ENCODE data around the gene S100A11.

Gene S100A11

DNA sequence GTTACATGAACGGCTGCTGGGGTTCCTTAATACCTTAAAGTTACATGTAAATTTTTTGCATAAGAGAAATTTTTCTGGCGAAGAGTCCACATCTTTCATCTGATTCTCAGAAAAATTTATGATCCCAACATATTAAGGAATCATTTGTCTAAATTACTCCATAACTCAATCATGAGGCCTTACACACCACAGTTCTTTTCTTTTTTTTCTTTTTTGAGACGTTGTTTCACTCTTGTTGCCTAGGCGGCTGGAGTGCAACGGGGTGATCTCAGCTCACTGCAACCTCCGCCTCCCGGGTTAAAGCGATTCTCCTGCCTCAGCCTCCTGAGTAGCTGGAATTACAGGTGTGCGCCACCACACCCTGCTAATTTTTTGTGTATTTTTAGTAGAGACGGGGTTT is 2.1 kb upstream of the S100A11 start:
- DNase-seq: no peak

DNA sequence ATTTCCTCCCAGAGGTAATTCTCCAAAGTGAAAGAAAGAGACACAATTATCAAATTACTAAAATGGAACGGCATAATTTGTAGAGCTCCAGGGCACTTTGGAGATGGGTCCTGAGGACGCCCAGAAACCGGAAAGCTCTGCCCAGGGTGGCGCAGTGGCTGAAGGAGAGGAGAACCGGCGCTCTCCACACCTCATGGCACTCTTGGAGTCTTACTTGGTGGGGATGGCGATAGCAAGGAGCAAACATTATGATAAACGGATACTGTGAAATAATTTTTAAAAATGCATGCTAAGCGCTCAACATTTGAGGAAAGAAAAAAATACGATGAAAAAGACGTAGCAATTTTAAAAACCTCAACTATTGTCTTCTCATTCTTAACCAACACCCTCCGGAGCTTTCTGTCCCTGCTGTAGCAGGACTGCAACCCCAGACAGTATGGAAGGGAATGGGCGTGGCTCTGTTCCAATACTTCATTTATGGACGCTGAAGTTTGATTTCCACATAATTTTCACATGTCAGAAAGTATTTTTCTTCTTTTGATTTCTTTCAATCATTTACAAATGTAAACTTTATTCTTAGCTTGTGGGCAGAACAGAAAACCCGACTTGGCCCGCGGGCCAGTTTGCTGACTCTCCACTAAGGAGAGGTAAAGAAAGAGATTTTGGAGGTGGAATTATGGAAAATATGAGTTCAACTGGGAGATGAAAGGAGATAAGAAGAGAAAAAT is 1.1 kb downstream of the S100A11 start:
- DNase-seq: peak in 1 of 2 donors; percentile 14

DNA sequence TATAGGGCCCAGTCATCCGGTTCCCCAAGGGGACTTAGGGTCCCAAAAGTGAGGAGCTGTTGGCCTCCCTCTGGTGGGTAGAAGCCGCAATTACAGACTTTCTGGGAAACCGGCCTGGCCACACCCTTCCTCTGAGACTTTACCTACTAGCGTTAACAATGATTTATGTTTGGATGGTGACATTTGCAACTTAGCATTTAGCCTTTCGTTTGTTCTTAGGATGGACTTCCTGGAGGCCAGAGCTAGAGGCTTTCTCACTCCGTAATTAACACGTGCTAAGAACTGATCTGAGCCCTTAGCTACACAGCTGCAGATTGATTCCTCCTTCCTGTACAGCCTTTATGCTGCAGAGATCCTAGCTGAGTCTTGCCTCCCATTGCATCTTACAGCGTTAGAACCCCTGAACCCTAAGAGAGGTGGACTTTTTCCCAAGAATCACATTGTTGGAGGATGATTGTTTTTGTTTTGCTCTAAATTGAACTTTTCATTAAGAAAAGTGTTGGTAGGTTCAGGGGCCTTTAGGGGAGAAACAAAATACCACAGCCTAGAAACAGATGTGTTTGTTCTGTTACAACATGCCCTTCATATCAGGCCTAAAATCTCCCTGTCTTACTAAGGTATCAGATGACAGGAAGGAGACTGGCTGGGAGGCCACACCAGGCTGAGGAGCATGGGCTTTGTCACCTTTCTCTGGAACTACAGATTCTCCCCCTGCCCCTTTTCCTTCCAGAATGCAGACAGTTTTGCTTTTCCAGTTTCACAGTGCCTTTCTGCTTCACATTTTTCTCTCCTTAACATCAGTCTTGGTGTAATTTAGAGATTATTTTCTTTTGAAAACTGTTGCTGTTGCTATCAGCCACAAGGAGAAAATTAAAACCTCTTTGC is 1.9 kb downstream of the S100A11 start:
- peak; percentile 56 to 68 for DNase-seq

DNA sequence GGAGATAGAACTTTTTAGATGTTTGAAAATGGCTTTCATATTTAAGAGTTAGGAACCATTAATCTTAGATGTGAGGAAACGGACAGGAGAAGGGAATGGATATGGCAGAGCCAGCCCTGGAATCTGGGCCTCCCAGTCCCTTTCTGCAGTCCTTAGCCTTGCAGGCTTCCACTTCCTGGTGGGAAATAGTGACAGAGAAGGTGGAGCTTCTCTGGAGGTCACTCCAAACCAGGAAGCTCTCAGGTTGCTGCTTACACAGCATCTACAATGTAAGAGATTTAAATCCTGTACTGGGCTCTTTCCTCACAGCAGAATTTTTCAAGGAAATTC is 2.5 kb downstream of the S100A11 start:
- no peak for DNase-seq

DNA sequence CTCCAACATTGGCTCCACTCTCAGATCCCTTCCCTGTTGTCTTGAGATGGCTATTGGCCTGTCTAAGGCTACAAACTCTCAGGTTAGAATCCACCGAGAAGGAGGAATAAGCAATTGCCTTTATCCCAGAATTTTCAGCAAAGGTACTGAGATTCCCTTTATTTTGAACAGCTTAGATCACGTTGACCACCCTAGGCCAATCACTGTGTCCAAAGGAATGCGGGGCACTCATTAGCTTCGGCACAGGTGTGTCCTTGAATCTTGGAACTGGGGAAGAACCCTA is 6.9 kb downstream of the S100A11 start:
- no peak for DNase-seq

DNA sequence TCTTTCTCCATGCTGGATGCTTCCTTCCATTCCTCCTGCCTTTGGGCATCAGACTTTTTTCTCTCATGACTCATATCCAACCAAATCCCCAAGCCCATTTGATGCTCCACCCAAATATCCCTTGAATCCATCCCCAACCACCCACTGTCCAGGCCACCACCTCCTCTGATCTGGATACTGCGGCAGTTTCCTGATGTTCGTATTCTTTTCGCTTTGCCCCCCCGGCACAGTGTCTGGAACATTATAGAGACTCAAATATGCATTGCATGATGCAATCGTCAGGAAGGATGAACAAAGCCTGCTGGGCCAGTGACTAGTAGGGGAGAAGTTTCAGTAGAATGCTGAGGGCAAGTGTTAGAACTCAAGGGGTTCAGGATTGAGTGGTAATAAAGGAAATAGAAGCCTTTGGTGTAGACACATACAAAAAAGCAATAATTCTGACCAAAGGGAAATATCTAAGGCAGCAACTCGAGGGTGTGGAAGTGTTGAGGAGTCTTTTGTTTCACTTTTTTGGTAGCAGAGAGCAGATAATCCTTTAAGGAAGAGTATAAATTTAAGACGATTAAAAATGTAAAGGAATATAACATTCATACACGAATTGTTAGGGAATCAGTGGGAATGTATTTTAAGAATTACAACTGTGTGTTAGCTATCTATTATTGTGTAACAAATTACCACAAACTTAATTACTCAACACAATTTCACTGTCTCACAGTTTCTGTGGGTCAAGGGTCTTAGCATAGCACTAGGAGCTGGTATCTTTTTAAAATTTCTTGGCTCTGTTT is 7.5 kb downstream of the S100A11 start:
- no peak for DNase-seq

DNA sequence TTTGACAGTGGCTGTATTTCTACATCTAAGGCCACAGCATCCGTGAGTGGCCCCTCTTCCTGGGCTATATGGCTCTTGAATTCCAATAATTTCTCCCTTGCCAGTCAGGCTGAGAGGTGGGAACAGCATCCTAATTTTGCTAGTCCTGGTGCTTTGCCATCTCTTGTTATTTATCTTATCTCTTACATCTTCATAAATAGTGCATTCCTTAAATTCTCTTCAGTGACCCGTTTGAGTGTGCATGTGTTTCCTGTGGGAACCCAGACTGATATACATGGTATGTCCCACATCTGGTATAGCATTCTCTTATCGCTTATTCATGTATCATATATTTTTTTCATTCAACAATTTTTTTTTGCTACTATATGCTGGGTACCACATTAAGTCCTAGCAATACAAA is 9.9 kb downstream of the S100A11 start:
- DNase-seq: no peak

DNA sequence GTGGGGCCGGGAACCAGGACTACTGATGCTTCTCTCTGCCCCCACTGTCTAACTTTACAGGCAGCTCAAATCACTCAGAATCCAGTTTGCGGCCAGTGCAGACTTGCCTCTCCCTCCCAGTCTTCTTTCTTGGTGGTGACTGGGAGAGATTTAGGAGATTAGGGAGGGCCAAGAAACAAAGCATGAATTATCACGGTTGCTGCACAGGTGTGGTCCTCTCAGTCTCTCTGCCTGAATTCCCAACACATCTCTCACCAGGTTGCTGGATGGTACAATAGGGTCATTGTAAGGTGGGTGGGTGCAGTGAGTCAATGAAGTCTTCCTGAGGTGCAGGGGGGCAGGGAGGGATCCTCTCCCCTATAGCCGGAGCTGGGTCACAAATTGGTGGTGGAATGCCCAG is 12.6 kb downstream of the S100A11 start:
- no peak for DNase-seq

DNA sequence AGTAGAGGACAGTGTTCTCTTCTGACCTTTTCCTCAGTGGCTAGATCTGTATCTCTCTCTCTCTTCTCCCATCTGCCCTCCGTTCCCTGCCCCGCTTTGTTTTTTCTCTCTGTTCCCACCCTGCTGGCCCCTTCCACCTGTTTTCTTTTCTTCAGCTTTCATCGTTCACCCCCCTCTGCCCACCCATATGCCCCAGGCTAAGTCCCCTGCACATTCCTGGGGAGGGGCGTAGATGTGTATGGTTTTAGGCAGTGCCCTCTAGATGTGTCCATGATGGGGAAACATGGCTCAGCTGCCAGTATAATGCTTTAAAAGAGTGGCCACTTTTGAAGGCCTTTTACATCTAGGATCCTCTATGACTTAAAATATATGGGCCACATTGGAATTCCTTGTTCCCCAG is 13.6 kb downstream of the S100A11 start:
- DNase-seq: no peak

DNA sequence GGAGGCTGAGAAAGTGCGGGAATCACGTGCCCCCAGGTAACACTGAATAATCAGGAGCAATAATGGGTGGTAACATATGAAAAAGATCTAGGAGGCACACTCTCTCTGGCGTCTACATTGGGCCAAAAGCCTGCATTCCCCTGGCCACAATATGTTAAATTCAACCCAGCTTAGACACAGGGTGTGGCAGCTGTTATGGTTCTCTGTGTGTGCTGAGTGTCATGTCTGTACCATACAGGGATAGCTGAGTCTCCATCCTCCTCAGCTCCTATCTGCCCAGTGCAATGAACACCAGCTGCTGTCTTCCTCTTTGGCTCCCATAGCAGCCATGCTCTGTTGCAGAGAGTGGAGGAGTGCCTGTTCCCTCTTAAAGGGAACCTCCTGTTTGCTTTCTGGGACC is 14.3 kb downstream of the S100A11 start:
- DNase-seq: no peak

DNA sequence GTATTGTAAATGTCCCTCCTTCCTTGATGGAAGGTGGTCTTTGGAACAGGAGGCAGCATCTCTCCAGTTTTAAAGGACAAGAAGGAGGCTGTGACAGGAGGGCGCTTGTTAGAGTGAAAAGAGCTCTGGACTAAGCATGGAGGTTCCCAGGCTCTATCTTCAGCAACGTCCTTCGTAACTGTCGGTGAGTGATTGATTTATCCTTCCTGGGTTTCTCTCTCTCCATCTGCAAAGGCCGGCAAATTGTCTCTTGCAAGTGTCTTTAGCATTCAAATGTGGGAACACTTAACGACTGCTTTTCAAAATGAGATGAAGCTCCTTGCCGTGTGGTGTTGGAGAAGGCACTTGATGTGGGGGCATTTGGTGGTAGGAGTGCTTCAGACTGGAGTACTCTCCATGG is 15.2 kb downstream of the S100A11 start:
- no peak for DNase-seq

DNA sequence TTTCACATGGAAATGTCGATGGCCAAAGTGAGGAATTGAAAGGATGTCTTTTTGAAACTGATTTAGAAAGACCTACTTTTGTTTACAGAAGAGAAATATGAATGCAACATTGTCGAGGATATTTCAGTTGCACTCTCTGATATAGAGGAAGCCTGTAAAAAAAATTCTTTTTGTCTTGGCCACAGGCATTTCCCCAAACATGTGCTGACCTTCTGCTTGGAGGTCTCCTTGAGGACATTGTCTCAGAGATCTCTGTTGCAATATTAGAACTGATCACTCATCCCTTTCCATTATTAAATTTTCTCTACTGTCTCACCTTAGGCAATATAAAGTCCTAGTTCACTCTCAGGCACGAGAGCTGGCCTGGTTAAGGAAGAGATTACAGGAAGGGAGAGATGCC is 16.0 kb downstream of the S100A11 start:
- no peak for DNase-seq

DNA sequence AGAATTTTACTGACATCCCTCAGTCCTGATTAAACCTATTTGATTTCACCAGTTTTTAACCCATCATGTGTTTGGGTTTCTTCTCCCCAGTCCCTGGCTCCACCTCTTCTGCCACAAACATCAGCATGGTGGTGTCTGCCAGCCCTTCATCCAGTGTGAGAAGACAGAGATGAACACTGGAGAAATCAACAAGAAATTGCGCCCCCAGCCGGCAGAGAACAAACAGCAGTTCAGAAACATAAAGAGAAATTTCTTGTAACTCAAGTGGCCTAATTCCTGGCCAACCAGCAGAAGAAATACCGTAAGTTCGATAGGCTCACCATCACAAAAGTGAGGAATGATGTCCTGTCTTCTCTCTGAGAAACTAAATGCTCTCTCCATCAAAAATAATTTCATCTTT is 18.3 kb downstream of the S100A11 start:
- no peak for DNase-seq

DNA sequence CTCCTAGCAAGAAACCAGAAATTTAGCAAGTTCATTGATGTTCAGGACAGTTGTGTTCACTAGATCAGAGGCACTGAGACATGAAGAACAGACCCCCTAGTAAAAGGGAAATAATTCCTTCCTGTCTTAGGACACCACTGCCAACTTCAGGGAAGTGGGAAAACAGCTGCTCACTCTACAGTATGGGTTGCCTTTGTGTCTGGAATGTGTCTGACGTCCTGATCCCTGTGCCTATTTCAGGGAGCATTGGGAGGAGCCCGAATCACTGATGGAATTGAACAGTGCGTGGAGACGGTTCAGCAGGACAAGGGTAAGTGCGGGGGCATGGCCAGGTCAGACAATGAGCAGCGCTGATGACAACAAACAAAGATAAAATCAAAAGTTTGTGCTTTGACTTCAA is 21.0 kb downstream of the S100A11 start:
- no peak for DNase-seq

DNA sequence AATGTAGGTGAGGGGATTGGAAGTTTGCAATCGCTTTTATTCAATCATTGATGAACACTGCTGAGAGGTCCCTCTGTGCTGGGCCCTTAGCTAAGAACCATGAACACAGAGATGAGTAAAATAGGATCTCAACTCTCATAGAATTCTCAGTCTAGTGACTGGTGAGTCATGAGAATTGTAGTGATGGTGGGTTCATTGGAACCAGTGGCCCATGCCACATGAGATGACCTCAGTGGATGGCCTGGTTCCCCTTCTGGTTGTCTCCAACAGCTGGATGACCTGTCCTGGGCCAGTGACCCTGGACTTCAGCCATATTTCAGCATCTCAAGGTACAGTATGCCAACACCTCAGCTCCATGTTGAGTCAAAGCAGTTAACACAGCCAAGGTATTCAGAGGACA is 21.9 kb downstream of the S100A11 start:
- no peak for DNase-seq

DNA sequence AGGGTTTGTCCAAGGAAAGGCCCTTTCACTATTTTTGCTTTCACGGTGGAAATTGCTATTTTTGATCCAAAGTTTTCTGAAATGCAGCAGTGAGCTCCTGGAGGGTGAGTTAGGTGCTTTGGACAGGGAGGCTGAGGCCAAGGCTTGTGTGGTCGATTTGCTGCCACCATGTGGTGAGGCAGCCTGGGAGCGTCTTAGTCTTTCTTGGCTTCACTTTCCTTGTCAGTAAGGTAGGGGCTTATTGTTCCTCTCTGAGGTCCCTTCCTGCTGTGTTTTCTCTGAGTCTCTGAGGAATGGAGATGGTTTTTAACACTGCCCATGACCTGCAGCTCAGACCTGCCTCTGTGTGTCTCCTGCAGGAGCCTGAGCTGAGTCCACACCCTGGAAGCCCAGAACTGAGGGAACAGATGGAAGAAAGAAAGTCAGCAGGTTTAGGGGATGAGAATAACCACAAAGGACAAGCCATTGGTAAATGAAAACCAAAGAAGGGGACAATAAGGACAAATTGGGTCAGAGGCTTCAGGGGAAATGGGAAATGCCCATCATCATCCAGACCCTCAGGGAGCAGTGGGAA is 23.1 kb downstream of the S100A11 start:
- peak; percentile 22 to 34 for DNase-seq

DNA sequence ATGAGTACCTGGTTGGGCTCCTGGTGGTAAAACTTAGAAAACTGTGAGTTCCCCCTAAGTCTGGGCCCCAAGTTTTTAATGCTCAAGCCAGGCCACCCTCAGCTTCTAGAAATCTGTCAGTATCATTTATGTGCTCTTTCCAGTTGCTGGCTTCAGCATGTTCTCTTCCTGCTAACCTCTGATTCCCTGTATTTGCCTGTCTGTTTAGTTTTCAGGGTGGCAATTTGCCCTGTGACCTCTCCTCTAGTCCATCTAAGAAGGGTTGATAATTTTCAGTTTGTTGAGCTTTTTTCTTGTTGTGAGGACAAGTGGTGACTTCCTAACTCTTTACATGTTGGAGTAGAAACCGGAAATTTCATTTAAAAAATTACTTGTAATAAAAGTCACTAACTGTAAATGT is 27.1 kb downstream of the S100A11 start:
- no peak for DNase-seq

DNA sequence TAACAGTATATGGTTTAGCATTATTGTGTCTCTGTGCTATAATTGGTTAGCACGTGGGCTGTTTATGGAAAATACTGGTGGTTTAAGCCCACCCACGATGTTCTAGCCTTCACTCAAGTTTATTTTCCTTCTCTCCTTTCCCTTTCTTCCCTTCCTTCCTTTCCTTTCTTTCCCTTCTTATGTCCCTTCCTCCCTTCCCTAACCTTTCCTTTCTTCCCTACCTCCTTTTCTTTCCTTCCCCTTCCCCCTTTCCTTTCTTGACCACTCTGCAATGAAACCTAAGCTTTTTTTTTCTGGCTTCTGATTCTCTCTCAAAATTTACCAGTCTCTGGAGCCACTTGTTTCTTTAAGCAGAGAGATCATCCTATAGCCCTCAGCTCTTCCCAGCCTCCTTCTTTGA is 29.8 kb downstream of the S100A11 start:
- no peak for DNase-seq

DNA sequence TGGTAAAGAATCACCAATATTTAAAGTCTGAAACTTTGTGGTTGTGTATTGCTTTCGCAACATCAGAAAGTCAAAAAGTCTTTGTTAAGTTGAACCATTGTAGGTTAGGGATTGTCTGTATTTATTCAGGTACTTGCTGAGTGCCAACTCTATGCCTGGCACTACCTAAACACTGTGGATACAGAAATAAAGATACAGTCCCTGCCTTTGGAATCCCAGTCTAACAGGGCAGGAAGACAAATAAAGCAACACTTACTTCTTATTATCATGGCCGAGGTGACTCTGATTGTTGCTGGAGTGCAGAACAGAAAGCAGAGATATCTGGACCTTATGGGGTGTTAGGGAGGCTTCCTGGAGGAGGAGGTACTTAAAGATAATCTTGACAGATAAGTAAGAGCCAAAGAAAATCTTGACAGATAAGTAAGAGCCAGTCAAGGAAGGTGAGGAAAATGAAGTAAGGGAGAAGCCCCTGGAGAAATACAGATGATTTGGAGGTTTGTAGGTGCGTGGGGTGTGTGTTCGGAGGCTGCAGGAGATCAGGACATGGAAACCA is 31.4 kb downstream of the S100A11 start:
- no peak for DNase-seq

DNA sequence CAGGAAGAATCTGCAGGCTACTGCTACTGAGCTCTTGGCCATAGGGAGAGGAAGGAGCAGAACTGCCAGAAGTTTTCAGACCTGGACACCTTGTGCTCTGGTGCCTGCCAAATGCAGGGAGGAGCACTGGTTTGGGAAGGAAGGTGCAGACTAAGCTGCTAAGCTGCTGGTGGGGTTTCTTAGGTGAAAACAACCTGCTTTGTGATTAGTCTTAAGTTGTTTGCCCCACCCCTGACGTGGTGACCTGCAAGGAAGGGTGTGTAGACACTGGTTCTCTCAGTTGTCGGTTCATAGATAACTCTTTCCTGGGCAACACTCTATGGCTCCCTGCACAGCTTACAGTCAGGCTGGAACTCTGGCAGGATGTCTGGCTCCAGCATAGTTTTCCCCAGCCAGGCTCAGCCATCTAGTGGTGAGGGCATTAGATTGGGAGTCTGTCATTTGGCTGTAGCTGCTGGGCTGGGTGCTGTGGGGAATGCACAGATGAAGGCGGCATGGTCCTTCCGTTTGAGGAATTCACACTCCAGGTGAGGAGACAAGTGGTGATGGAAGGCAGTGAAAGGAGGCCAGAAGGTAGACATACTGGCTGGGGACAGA is 32.9 kb downstream of the S100A11 start:
- no peak for DNase-seq

DNA sequence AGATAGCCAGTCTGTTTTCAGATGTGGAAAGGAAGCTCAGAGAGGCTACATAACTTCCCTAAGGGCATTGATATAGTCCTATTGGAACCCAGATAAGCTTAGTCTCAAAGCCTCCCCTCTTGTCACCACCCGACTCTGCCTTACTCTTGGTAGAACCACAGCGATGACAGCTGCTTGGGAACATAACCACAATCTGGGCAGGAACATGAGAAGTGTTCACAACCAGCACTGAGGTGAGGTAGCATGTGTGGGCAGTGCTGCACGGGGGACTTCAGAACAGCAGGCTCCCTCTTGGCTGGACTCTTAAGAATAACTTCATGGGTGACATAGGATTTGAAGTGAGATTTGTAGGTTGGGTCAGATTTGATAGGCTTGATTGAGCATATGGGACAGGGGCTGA is 33.8 kb downstream of the S100A11 start:
- no peak for DNase-seq

DNA sequence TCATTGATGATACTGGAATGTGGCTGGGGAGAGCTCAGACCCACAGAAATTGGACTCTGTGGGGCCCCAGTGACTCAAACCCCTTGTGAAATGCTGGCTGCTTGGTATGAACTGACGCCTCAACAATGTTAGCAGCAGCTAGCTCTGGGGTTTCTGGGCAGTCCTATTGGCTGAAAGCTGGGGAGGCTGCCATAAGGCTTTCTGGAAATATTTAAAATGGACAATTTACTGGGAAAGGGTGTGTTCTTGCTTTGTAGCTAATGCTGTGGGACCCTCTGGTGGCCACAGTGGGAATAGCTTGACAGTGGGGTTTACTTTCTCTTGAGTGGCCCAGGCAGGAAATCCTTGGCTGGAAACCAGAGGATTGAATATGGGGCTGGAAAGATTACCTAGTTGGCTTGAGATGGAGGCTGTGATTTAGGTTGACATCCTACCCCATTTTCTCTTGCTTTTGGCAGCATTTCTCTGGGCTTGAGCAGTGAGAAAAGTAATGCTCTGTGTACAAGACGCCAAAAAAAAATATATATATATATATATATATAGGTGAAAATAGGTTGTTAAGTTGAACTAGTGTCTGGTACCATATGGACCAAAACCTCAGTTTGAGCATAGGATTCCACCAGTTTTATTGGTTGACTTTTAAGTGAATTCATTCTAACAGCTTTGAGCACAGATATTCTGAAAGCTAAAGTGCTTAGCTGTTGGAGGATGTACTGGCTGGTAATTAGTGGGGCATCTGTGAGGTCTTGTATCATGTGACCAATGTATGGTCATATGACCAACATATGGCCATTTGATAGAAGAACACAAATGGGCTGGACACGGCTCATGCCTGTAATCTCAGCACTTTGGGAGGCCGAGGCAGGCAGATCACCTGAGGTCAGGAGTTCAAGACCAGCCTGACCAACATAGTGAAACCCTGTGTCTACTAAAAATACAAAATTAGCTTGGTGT is 34.9 kb downstream of the S100A11 start:
- peak; percentile 70 to 79 for DNase-seq
